Stimulated activated CD8-positive, alpha-beta memory T cell treated with anti-CD3 and anti-CD28 coated beads, Interleukin-2, amount 100 ng/mL, for 48 hours (primary cell): ENCODE measurements around the gene NSMCE3.

Experiments used
- DNase-seq, 2 donors: peaks; one replicate each; pipeline ENCODE4 v3.0.0-alpha.2; 2020; ENCODE audit warnings: low read depth in 2 of 2

NSMCE3 gene

DNA sequence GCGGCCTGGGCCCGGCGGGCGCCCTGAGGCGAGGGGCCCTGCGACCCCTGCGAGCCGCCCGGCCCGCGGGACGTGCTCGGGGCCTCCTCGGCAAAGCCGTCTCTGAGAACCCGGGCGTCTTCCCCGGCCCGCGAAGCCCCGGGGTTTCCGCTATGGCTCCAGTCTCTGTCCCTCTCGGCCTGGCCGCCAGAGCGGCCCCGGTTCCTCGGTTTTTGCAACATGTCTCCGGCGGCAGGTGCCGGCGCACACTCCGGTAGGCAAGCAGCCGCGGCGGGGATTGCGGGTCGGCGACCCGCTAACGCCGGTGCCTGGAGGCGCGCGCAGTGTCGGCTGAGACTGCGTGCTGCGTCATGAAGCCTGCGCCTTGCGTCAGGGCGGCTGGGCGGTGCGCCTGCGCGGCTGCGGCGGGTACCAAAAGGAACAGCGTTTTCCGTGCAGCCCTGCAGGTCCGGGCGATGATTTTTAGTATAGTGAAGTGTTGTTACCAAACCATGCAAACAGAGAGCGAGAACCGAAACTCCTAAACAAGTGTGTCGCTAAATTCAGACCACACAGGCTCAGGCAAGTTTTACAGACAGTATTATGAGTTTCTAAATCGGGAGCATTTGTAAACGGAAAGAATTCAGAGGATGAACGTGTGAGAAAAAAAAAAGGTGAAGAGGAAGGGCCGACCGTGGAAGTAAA lies at the start of gene NSMCE3:
NSMCE3 (minus strand) TSS at position 338 of the 684 bp plus-strand sequence; CDS start at position 221, 117 bp downstream.
- DNase-seq = peak; percentile 80 to 87

GRCh38 chr15:29316422-29316821 lies 46.8 kb upstream of the NSMCE3 start:
- no peak for DNase-seq

DNA sequence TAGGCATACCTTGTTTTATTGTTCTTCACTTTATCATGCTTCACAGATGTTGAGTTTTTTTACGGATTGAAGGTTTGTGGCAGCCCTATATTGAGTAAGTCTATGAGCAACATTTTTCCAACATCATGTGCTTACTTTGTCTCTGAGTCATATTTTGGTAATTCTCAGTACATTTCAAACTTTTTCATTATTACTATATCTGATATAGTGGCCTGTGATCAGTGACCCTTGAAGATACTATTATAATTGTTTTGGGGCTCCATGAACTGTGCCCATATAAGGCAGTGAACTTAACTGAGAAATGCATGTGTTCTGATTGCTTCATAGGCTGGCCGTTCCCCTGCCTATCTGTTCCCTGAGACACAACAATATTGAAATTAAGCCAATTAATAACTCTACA lies 42.8 kb upstream of the NSMCE3 start:
- no peak for DNase-seq

DNA sequence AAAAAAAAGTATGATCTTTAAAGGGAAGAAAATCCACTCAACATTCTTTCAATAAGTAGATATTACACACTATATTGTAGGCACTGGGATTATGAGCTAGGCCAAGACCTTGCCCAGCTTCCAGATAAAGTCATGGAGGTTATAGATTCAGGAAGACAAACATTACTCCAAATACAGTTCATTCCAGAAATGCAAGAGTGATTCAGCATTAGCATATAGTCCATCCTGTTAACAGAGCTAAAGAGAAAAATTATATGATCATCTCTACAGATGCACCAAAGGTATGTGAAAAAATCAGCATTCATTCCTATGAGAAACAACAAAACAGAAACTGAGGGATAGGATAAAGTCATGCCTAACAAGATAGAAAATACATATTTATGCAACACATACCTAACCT lies 42.1 kb upstream of the NSMCE3 start:
- no peak for DNase-seq

DNA sequence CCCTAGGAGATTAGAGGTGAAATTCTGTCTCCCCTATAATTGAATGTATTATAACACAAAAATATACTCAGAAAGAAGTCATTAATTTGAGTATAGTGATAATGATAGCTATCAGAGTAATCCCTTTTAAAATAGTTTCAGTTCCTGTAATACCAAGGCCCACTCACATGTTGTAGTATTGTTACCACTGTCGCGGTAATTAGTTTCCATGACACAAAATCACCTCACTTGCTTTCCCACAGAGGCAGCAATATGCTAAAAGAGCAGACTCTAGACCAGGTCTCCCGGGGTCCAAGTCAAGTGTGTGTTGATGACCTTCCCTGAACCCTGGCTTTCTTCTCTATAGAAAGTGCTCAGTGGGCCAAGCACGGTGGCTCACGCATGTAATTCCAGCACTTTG lies 39.5 kb upstream of the NSMCE3 start:
- DNase-seq = no peak

GRCh38 chr15:29308299-29308698 lies 38.7 kb upstream of the NSMCE3 start:
- DNase-seq = no peak

GRCh38 chr15:29305556-29305955 lies 35.9 kb upstream of the NSMCE3 start:
- no peak for DNase-seq

GRCh38 chr15:29302871-29303270 lies 33.2 kb upstream of the NSMCE3 start:
- no peak for DNase-seq

DNA sequence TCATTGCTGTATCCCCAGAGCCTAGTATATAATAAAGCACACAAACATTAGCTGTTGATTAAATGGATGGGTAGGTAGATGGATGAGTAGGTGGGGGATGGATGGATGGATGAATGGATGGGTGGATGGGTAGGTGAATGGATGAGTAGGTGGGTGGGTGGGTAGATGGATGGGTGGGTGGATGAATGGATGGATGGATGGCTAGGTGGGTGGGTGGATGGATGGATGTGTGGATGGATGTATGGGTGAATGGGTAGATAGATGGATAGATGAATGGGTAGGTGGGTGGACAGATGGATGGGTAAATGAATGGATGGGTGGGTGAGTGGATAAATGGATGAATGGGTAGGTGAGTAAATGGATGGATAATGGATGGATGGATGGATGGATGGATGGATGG lies 30.2 kb upstream of the NSMCE3 start:
- DNase-seq = no peak

DNA sequence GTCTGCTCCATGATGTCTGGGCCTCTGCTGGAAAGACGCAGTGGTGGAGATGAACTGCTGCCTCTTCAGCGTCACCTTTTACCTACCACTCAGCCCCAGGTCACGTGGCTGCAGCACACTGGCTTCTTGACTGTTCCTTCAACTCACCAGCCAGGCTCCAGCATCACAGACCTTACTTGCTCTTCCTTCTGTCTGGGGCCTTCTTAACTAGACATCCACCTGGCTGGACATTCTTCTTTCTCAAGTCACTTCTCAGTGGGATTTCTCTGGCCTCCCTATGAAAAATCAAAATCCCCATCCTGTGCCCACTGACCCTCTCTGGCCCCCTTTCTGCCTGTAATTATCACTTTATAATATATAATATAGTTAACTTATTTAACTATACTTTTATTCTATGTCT lies 29.7 kb upstream of the NSMCE3 start:
- DNase-seq = no peak

DNA sequence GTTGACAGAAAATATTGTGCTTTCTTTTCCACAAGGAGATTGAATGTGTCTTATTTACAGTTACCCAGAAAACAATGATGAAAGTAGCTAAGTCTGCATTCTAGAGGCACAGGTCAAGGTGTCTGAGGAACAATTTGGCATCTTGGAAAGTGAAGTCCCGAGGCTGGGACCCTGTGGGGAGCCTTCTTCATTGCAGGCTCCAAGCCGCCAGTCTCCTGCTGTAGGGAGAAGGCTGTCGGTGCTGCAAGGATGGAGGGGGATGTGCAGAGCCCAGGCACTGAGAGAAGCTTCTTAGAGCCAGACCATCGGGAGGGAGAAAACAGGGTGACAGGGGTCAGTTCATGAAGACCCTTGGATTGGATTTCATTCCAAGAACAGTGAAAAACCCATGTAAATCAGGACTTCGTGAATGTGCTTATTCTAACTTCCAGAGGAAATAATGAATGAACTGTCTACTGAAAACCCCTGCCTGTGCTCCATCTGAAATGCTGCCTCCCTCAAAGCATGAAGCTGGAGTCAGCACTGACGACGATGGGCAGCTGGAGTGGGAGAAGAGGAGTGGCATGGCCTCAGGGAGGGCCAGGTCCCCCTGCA lies 25.2 kb upstream of the NSMCE3 start:
- DNase-seq = no peak

GRCh38 chr15:29291067-29291845 lies 21.6 kb upstream of the NSMCE3 start:
- DNase-seq = no peak

- no peak for DNase-seq
These were observed 19.6 kb upstream of the NSMCE3 start for GRCh38 chr15:29289173-29289572.

DNA sequence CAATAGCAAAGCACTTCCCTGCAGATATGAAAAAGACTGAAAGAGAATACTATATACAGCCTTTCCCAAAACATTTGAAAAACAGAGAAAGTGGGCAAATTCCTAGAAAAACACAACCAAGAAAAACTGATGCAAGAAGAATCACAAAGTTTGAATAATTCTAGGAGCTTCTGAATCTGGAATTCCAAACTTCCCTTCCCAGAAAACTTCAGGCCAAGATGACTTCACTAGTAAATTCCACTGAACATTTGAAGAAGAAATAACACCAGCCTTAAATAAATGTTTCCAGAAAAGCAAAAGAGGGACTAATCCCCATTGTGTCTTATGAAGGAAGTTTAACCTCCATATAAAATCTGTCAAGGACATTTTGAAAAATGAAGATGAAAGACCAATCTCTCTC lies 15.8 kb upstream of the NSMCE3 start:
- no peak for DNase-seq

GRCh38 chr15:29283381-29283780 lies 13.8 kb upstream of the NSMCE3 start:
- DNase-seq = no peak

GRCh38 chr15:29280514-29280913 lies 10.9 kb upstream of the NSMCE3 start:
- DNase-seq = no peak

GRCh38 chr15:29278436-29279105 lies 8.9 kb upstream of the NSMCE3 start:
- DNase-seq = no peak

DNA sequence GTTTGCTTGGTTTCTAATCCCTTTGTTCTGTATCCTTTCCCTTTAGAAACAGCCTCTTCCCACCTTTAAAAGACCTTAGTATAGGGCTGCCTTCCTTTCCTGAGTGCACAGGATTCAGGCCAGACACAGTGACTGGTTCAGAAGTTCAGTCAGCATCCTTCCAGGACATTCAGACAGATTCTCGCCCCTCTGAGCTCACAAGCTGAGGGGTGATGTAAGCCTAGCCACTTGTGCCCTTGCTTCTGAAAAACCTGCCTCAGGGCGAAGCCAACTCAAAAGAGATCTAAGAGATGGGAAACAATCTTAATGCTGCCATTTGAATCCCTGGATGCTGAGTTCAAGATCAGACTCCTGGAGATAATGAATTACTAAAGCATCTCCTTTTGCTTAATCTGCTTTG lies 6.7 kb upstream of the NSMCE3 start:
- no peak for DNase-seq

- no peak for DNase-seq
These were observed 6.2 kb upstream of the NSMCE3 start for GRCh38 chr15:29275855-29276254.

GRCh38 chr15:29274946-29275345 lies 5.3 kb upstream of the NSMCE3 start:
- no peak for DNase-seq

GRCh38 chr15:29272219-29272618 lies 2.6 kb upstream of the NSMCE3 start:
- no peak for DNase-seq

DNA sequence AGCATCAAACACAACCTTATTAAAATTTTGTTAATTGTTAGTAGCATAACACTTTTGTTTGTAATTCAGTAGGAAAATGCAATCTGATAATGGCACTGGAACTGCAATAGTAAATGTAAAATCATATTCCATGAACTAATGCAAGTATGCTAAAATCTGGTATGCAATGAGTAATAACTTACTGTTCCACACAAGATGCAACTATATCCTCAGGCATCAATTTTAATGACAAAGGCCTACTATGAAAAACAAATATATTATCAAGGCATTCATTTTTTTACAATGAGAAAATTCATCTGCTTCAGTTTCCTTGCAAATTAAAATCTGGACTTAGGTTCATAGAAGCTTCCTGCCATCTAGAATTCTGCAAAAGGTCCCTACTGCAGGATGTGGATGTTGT lies 1.4 kb upstream of the NSMCE3 start:
- no peak for DNase-seq
